DOHH2 (cell line): ENCODE data around the gene KRTCAP2.

Experiments
- H3F3A ChIP-seq: fragments of 200-600 bp; sonication (generic), shearing (Covaris generic); 2 replicates; pipeline ENCODE4 v1.6.0; 2016; ENCODE audit warnings: antibody characterized with exemption, mild to moderate bottlenecking; ENCODE audit not compliant: control insufficient read depth, insufficient read depth
- H3K27ac ChIP-seq: fragments of 200-600 bp; sonication (generic); 2 replicates; pipeline ENCODE4 v1.5.1; 2014; ENCODE audit warnings: low read depth, mild to moderate bottlenecking, low read length, moderate library complexity
- H3K27me3 ChIP-seq: fragments of 200-600 bp; sonication (generic); 2 replicates; pipeline ENCODE4 v1.6.1; 2014; ENCODE audit warnings: mild to moderate bottlenecking, low read length, mixed read lengths; ENCODE audit not compliant: control insufficient read depth
- H3K36me3 ChIP-seq: fragments of 200-600 bp; sonication (generic); 2 replicates; pipeline ENCODE4 v1.6.1; 2014; ENCODE audit warnings: mild to moderate bottlenecking, low read length, moderate library complexity, mixed read lengths; ENCODE audit not compliant: control insufficient read depth
- H3K4me1 ChIP-seq: fragments of 200-600 bp; sonication (generic); 2 replicates; pipeline ENCODE4 v1.6.1; 2014; ENCODE audit warnings: mild to moderate bottlenecking, low read length, mixed read lengths; ENCODE audit not compliant: control insufficient read depth
- H3K4me2 ChIP-seq: fragments of 200-600 bp; sonication (generic); 2 replicates; pipeline ENCODE4 v1.6.0; 2014; ENCODE audit warnings: mild to moderate bottlenecking, low read length, moderate library complexity
- H3K4me3 ChIP-seq: fragments of 200-600 bp; sonication (generic); 2 replicates; pipeline ENCODE4 v1.5.1; 2014; ENCODE audit warnings: mild to moderate bottlenecking, low read length, mixed read lengths
- H3K79me2 ChIP-seq: fragments of 200-600 bp; sonication (generic); 2 replicates; pipeline ENCODE4 v1.6.1; 2014; ENCODE audit warnings: mild to moderate bottlenecking, low read length, mixed read lengths; ENCODE audit not compliant: control insufficient read depth
- H3K9me2 ChIP-seq: fragments of 200-600 bp; sonication (generic); replicated peaks from 2 replicates; pipeline ENCODE4 v1.6.1; 2014; ENCODE audit warnings: mild to moderate bottlenecking, low read length, mixed read lengths; ENCODE audit not compliant: control insufficient read depth
- H3K9me3 ChIP-seq: fragments of 200-600 bp; sonication (generic); 2 replicates; pipeline ENCODE4 v1.6.1; 2014; ENCODE audit warnings: antibody characterized with exemption, low read length, mixed read lengths; ENCODE audit not compliant: control insufficient read depth, insufficient read depth
- H4K20me1 ChIP-seq: fragments of 200-600 bp; sonication (generic); 2 replicates; pipeline ENCODE4 v1.6.0; 2014; ENCODE audit warnings: low read depth, mild to moderate bottlenecking, antibody characterized with exemption, low read length, moderate library complexity; ENCODE audit not compliant: control insufficient read depth, insufficient read depth
- CTCF ChIP-seq: fragments of 200-600 bp; sonication (generic); IDR thresholded peaks from one replicate; pipeline ENCODE4 v1.5.1; 2014; ENCODE audit warnings: antibody characterized with exemption, mild to moderate bottlenecking, low read depth, low read length; ENCODE audit not compliant: poor library complexity, severe bottlenecking
- EZH2phosphoT487 ChIP-seq: fragments of 200-600 bp; sonication (generic); IDR thresholded peaks from 2 replicates; pipeline ENCODE4 v1.6.1; 2017; ENCODE audit warnings: borderline replicate concordance, mild to moderate bottlenecking, antibody characterized with exemption, low read length, moderate library complexity, mixed read lengths

The KRTCAP2 gene

GRCh38 chr1:155171836-155172731 lies 1.0 kb downstream of the KRTCAP2 start:
- Histone ChIP-seq H3K79me2 (peaks cover 20% of the 10 kb centered on the region), H3K9me3 (no peaks in the 10 kb centered on the region), H3K36me3 (peaks cover 34% of the 10 kb centered on the region), H3F3A (peaks cover 19% of the 10 kb centered on the region; the same call in 1 of the 2 replicates), H3K9me2 (no peaks in the 10 kb centered on the region), H3K27ac (peak overlapping the region; percentile 61), H3K4me1 (peaks cover 48% of the 10 kb centered on the region), H3K4me3 (peak overlapping the region; percentile 90), H3K27me3 (no peaks in the 10 kb centered on the region), H3K4me2 (peak overlapping the region; percentile 76), H4K20me1 (no peaks in the 10 kb centered on the region)
- TF ChIP-seq CTCF, result no peak
- no peak for TF ChIP-seq EZH2phosphoT487

GRCh38 chr1:155170806-155171205 lies 2.3 kb downstream of the KRTCAP2 start:
- Histone ChIP-seq H3K9me2 (no peaks in the 10 kb centered on the region), H3K4me3 (no peak overlapping the region), H4K20me1 (no peaks in the 10 kb centered on the region), H3K27me3 (no peaks in the 10 kb centered on the region), H3F3A (peaks cover 13% of the 10 kb centered on the region; the same call in 1 of the 2 replicates), H3K4me1 (peaks cover 50% of the 10 kb centered on the region), H3K36me3 (peaks cover 30% of the 10 kb centered on the region), H3K27ac (no peak overlapping the region), H3K4me2 (no peak overlapping the region), H3K9me3 (no peaks in the 10 kb centered on the region), H3K79me2 (peaks cover 20% of the 10 kb centered on the region)
- no peak for TF ChIP-seq EZH2phosphoT487
- no peak for TF ChIP-seq CTCF

- no peaks in the 10 kb centered on the region for H4K20me1 ChIP-seq
- H3K9me3 ChIP-seq, result no peaks in the 10 kb centered on the region
- peaks cover 20% of the 10 kb centered on the region for H3K79me2 ChIP-seq
- peaks cover 30% of the 10 kb centered on the region for H3K36me3 ChIP-seq
- no peaks in the 10 kb centered on the region for H3K9me2 ChIP-seq
- TF ChIP-seq CTCF (no peak), EZH2phosphoT487 (no peak)
- H3K4me2 ChIP-seq, result no peak overlapping the region
- no peak overlapping the region for H3K4me3 ChIP-seq
- no peak overlapping the region for H3K27ac ChIP-seq
- no peaks in the 10 kb centered on the region for H3K27me3 ChIP-seq
- peaks cover 54% of the 10 kb centered on the region for H3K4me1 ChIP-seq
- peaks cover 9% of the 10 kb centered on the region; the same call in 1 of the 2 replicates for H3F3A ChIP-seq
Measured at GRCh38 chr1:155170101-155170785, 2.9 kb downstream of the KRTCAP2 start.
